Measurements from ENCODE around the gene RB1. TPM values are rescaled to one million over a fixed set of nuclear protein-coding genes. Genes with fewer than 3 reads are reported as not detected.

RB1 gene
- total RNA-seq, 2 donors from 2014 or later, result 18.7 to 20.1 TPM

DNA sequence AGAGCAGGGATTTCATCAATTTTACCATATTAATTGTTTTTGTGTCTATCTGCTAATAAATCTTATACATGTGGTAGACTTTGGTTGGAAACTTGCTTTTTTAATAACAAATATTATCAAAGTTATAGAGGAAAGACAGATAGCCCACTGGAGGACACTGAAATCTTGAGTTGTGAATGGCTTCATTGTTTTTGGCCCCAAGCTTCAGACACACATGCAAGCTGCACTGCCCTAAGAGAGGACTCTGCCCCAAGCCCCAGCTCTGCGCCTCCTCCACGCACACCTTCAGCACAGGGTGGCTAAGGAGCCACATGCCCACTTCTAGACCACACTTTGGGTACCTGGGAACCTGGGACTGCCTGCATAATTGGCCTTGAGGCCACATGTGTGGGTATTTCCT is 194.1 kb downstream of the RB1 start:
- no peak overlapping the region for H3K4me3 Mint-ChIP-seq
- Histone ChIP-seq H3K27ac (ENCODE audit: low read depth, low read length) (no peak overlapping the region), H3K4me1 (ENCODE audit: control insufficient read depth, insufficient read depth, low read length) (no peaks in the 10 kb centered on the region), H3K36me3 (ENCODE audit: control insufficient read depth, insufficient read depth, low read length) (no peaks in the 10 kb centered on the region), H3K4me3 (ENCODE audit: low read length) (no peak overlapping the region), H3K9ac (ENCODE audit: extremely low read depth, low read length, poor library complexity, severe bottlenecking) (no peak overlapping the region), H3K27me3 (ENCODE audit: control insufficient read depth, insufficient read depth, low read length, poor library complexity, severe bottlenecking) (no peaks in the 10 kb centered on the region), H3K9me3 (ENCODE audit: control insufficient read depth, low read length) (no peaks in the 10 kb centered on the region)
- no peaks in the 10 kb centered on the region for H3K9me3 Mint-ChIP-seq
- no peak overlapping the region for H3K27ac Mint-ChIP-seq
- TF ChIP-seq, protein P1, sequence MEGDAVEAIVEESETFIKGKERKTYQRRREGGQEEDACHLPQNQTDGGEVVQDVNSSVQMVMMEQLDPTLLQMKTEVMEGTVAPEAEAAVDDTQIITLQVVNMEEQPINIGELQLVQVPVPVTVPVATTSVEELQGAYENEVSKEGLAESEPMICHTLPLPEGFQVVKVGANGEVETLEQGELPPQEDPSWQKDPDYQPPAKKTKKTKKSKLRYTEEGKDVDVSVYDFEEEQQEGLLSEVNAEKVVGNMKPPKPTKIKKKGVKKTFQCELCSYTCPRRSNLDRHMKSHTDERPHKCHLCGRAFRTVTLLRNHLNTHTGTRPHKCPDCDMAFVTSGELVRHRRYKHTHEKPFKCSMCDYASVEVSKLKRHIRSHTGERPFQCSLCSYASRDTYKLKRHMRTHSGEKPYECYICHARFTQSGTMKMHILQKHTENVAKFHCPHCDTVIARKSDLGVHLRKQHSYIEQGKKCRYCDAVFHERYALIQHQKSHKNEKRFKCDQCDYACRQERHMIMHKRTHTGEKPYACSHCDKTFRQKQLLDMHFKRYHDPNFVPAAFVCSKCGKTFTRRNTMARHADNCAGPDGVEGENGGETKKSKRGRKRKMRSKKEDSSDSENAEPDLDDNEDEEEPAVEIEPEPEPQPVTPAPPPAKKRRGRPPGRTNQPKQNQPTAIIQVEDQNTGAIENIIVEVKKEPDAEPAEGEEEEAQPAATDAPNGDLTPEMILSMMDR (conservative IDR thresholded peaks at IDR 0.05), result no peak
- H3K36me3 Mint-ChIP-seq (ENCODE audit: low read depth), result no peaks in the 10 kb centered on the region
- peaks cover 12% of the 10 kb centered on the region for H3K4me1 Mint-ChIP-seq
- H3K27me3 Mint-ChIP-seq (ENCODE audit: insufficient read depth), result no peaks in the 10 kb centered on the region
- WGBS, 2 experiments (ENCODE audit: insufficient coverage in 1 of 2, insufficient read length in 1 of 2), result 93 to 100% methylated on average over 2 of the region's 2 CpGs
- DNase-seq, result no peak

DNA sequence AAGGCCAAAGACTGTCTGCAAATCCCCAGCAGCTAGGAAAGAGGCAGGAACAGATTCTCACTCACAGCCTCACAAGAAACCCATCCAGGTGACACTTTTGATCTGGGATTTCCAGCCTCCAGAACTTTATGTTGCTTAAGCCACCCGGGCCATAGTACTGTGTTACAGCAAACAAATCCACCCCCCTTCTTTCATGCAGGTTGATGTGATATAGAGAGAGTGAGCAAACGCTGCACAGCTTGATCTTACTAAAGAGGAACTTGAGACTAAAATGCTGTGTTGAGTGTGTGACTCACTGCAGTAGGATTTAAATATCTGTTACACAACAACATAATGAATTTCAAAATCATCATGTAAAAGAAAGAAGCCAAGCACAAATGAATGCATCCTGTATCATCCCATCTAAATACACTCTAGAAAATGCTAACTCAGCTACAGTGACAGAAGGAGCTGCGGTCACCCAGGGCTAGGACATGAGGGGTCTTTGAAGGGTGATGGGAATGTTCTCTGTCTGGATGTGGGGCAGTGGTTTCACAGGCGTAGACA is 197.2 kb downstream of the RB1 start:
- no peaks in the 10 kb centered on the region for H3K9me3 ChIP-seq (ENCODE audit: control insufficient read depth, low read length)
- Mint-ChIP-seq H3K4me3 (no peak overlapping the region), H3K9me3 (no peaks in the 10 kb centered on the region), H3K27ac (no peak overlapping the region), H3K36me3 (ENCODE audit: low read depth) (no peaks in the 10 kb centered on the region), H3K27me3 (ENCODE audit: insufficient read depth) (peaks cover under 1% of the 10 kb centered on the region), H3K4me1 (peaks cover 19% of the 10 kb centered on the region)
- H3K9ac ChIP-seq (ENCODE audit: extremely low read depth, low read length, poor library complexity, severe bottlenecking), result no peak overlapping the region
- no peak for DNase-seq
- no peak overlapping the region for H3K4me3 ChIP-seq (ENCODE audit: low read length)
- H3K4me1 ChIP-seq (ENCODE audit: control insufficient read depth, insufficient read depth, low read length), result no peaks in the 10 kb centered on the region
- H3K36me3 ChIP-seq (ENCODE audit: control insufficient read depth, insufficient read depth, low read length), result no peaks in the 10 kb centered on the region
- no peak overlapping the region for H3K27ac ChIP-seq (ENCODE audit: low read depth, low read length)
- WGBS, 2 experiments (ENCODE audit: insufficient coverage in 1 of 2, insufficient read length in 1 of 2), result 90% methylated on average over 2 to 4 of the region's 4 CpGs
- H3K27me3 ChIP-seq (ENCODE audit: control insufficient read depth, insufficient read depth, low read length, poor library complexity, severe bottlenecking), result peaks cover under 1% of the 10 kb centered on the region
- TF ChIP-seq, protein P1 (conservative IDR thresholded peaks at IDR 0.05), result no peak

DNA sequence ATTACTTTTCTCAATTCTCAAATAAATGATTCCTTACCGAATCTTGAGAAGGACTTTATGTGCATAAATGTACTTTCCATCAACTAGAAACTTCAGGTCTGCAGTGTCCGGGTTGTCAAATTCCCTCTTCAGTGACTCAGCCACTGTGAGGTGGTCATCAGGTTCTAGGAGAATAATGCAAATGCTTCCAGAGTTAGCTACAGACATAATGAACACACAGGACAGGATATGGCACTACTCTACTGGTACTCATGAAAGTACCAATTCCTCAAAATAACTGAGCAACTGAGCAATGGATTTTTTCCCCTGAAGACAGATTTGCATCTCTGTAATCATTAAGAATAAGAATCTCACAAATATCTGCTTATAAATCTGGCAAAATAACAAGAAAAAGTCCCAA is 198.2 kb downstream of the RB1 start:
- no peak overlapping the region for H3K27ac ChIP-seq (ENCODE audit: low read depth, low read length)
- H3K27me3 ChIP-seq (ENCODE audit: control insufficient read depth, insufficient read depth, low read length, poor library complexity, severe bottlenecking), result peaks cover 10% of the 10 kb centered on the region
- Mint-ChIP-seq H3K4me3 (no peak overlapping the region), H3K36me3 (ENCODE audit: low read depth) (no peaks in the 10 kb centered on the region), H3K9me3 (no peaks in the 10 kb centered on the region), H3K27ac (no peak overlapping the region), H3K27me3 (ENCODE audit: insufficient read depth) (peaks cover 10% of the 10 kb centered on the region), H3K4me1 (peaks cover 19% of the 10 kb centered on the region)
- H3K9ac ChIP-seq (ENCODE audit: extremely low read depth, low read length, poor library complexity, severe bottlenecking), result no peak overlapping the region
- DNase-seq, result no peak
- no peaks in the 10 kb centered on the region for H3K9me3 ChIP-seq (ENCODE audit: control insufficient read depth, low read length)
- no peak overlapping the region for H3K4me3 ChIP-seq (ENCODE audit: low read length)
- no peaks in the 10 kb centered on the region for H3K36me3 ChIP-seq (ENCODE audit: control insufficient read depth, insufficient read depth, low read length)
- TF ChIP-seq, protein P1 (conservative IDR thresholded peaks at IDR 0.05), result no peak
- WGBS, 2 experiments (ENCODE audit: insufficient coverage in 1 of 2, insufficient read length in 1 of 2), result 98% methylated on average over 2 of the region's 2 CpGs; no CpG with 5 or more reads in 1 of the 2 experiments
- H3K4me1 ChIP-seq (ENCODE audit: control insufficient read depth, insufficient read depth, low read length), result no peaks in the 10 kb centered on the region
